HEK293T (cell line): ENCODE data around the gene PGS1.

Experiments used
- BHLHE40 ChIP-seq: fragments of 450-650 bp; IDR thresholded peaks from 2 replicates; pipeline ENCODE4 v1.6.1; 2016; ENCODE audit warnings: mild to moderate bottlenecking, moderate library complexity, borderline replicate concordance
- ELF4 ChIP-seq: fragments of 450-650 bp; IDR thresholded peaks from 2 replicates; pipeline ENCODE4 v1.6.1; 2017; ENCODE audit warnings: antibody characterized with exemption
- FOXK2 ChIP-seq: fragments of 450-650 bp; IDR thresholded peaks from 2 replicates; pipeline ENCODE4 v1.6.1; 2016; ENCODE audit warnings: mild to moderate bottlenecking
- SP1 ChIP-seq: fragments of 450-650 bp; IDR thresholded peaks from 2 replicates; pipeline ENCODE4 v1.6.1; 2017
- TARDBP ChIP-seq: fragments of 450-650 bp; IDR thresholded peaks from 2 replicates; pipeline ENCODE4 v1.6.1; 2016

DNA sequence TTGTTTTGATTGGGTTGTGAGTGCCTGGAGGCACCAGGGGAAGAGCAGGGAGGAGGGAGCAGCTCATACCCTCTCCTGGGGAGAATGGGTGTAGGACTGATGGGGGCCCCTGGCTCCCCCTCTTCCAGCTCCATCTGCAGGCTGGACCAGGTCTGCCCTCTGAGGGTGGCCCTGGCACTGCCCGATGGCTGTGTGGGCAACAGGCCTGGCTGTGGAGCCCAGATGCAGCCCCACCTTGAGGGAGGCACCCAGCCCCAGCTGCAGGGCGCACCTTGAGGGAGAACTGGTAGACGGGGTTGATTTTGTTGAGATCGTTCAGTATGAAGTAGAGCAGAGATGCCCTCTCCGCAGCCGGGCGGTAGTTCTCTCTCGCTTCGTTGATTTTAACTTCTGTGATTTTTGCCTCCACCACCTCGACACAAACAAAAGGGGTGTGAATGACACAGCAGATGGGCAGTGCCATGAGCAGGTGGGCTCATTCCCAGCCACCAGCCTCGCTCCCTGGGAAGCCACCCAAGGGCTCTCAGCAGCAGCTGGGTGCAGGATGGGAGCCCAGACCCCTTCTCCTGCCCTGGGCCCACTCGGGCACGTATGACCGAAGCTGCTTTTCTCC is 71.6 kb downstream of the PGS1 start:
- TF ChIP-seq SP1 = no peak
- no peak for TF ChIP-seq ELF4
- no peak for TF ChIP-seq BHLHE40
- no peak for TF ChIP-seq FOXK2
- TF ChIP-seq TARDBP = no peak
